ENCODE data around the gene IKZF3.
"Not testable (repeated sequence)": the region's sequence is repeated elsewhere in the genome, so short reads cannot be mapped to it uniquely, and the experiment has no call there.

Gene IKZF3

GRCh38 chr17:39767147-39767546 lies 97.0 kb downstream of the IKZF3 start:
- peak overlapping the region; percentile 93 for H3K4me3 Mint-ChIP-seq
- no peaks in the 10 kb centered on the region for H3K27me3 Mint-ChIP-seq
- DNase-seq (ENCODE audit: low spot score in 2 of 2) = no peak

GRCh38 chr17:39765766-39766165 lies 98.3 kb downstream of the IKZF3 start:
- H3K36me3 Mint-ChIP-seq (ENCODE audit: insufficient read depth) = peaks cover 87% of the 10 kb centered on the region
- H3K27ac Mint-ChIP-seq (ENCODE audit: low read depth) = peak overlapping the region; percentile 62
- peaks cover 72% of the 10 kb centered on the region for H3K4me1 Mint-ChIP-seq
- DNase-seq (ENCODE audit: low spot score in 2 of 2) = no peak
- no peaks in the 10 kb centered on the region for H3K27me3 Mint-ChIP-seq
- no peak for ATAC-seq (replicated peaks; ENCODE audit: extremely low read depth, poor library complexity, severe bottlenecking)
- no peaks in the 10 kb centered on the region for H3K9me3 Mint-ChIP-seq
- H3K4me3 Mint-ChIP-seq = peak overlapping the region; percentile 93

More at GRCh38 chr17:39767147-39767546, 97.0 kb downstream of the IKZF3 start:
- no peaks in the 10 kb centered on the region for H3K9me3 Mint-ChIP-seq
- peaks cover 81% of the 10 kb centered on the region for H3K4me1 Mint-ChIP-seq
- peak overlapping the region; percentile 87 for H3K27ac Mint-ChIP-seq (ENCODE audit: low read depth)
- H3K36me3 Mint-ChIP-seq (ENCODE audit: insufficient read depth) = peaks cover 83% of the 10 kb centered on the region
- no peak for ATAC-seq (replicated peaks; ENCODE audit: extremely low read depth, poor library complexity, severe bottlenecking)

GRCh38 chr17:39765175-39765574 lies 98.9 kb downstream of the IKZF3 start:
- DNase-seq (ENCODE audit: low spot score in 2 of 2) (no peak), ATAC-seq (replicated peaks; ENCODE audit: extremely low read depth, poor library complexity, severe bottlenecking) (no peak)
- peaks cover 67% of the 10 kb centered on the region for H3K4me1 Mint-ChIP-seq
- H3K36me3 Mint-ChIP-seq (ENCODE audit: insufficient read depth) = peaks cover 88% of the 10 kb centered on the region
- H3K4me3 Mint-ChIP-seq = peak overlapping the region; percentile 93
- no peaks in the 10 kb centered on the region for H3K27me3 Mint-ChIP-seq
- H3K27ac Mint-ChIP-seq (ENCODE audit: low read depth) = peak overlapping the region; percentile 62
- H3K9me3 Mint-ChIP-seq = no peaks in the 10 kb centered on the region

- H3K9me3 Mint-ChIP-seq; H3K27me3 Mint-ChIP-seq; DNase-seq (ENCODE audit: low spot score in 2 of 2); H3K27ac Mint-ChIP-seq (ENCODE audit: low read depth); H3K4me3 Mint-ChIP-seq; ATAC-seq (replicated peaks; ENCODE audit: extremely low read depth, poor library complexity, severe bottlenecking): not testable (repeated sequence)
- Mint-ChIP-seq H3K4me1 (peaks cover 63% of the 10 kb centered on the region), H3K36me3 (ENCODE audit: insufficient read depth) (peaks cover 81% of the 10 kb centered on the region)
Measured at GRCh38 chr17:39764171-39764570, 99.9 kb downstream of the IKZF3 start.

- H3K4me1 Mint-ChIP-seq = peaks cover 64% of the 10 kb centered on the region
- no peak overlapping the region for H3K4me3 Mint-ChIP-seq
- peaks cover 79% of the 10 kb centered on the region for H3K36me3 Mint-ChIP-seq (ENCODE audit: insufficient read depth)
- H3K27me3 Mint-ChIP-seq = no peaks in the 10 kb centered on the region
- ATAC-seq (replicated peaks; ENCODE audit: extremely low read depth, poor library complexity, severe bottlenecking) (no peak), DNase-seq (ENCODE audit: low spot score in 2 of 2) (no peak)
- H3K27ac Mint-ChIP-seq (ENCODE audit: low read depth) = no peak overlapping the region
- H3K9me3 Mint-ChIP-seq = no peaks in the 10 kb centered on the region
Measured at GRCh38 chr17:39763051-39763820, 100.9 kb downstream of the IKZF3 start.

- peaks cover 64% of the 10 kb centered on the region for H3K4me1 Mint-ChIP-seq
- peaks cover 69% of the 10 kb centered on the region for H3K36me3 Mint-ChIP-seq (ENCODE audit: insufficient read depth)
Measured at GRCh38 chr17:39761861-39762496, 102.1 kb downstream of the IKZF3 start.

GRCh38 chr17:39759204-39759603 lies 104.9 kb downstream of the IKZF3 start:
- Mint-ChIP-seq H3K27me3 (no peaks in the 10 kb centered on the region), H3K4me3 (peak overlapping the region; percentile 65), H3K27ac (ENCODE audit: low read depth) (peak overlapping the region; percentile 89), H3K4me1 (peaks cover 60% of the 10 kb centered on the region), H3K36me3 (ENCODE audit: insufficient read depth) (peaks cover 50% of the 10 kb centered on the region), H3K9me3 (no peaks in the 10 kb centered on the region)
- no peak for ATAC-seq (replicated peaks; ENCODE audit: extremely low read depth, poor library complexity, severe bottlenecking)
- no peak for DNase-seq (ENCODE audit: low spot score in 2 of 2)

More at GRCh38 chr17:39761861-39762496, 102.1 kb downstream of the IKZF3 start:
- H3K27ac Mint-ChIP-seq (ENCODE audit: low read depth) = no peak overlapping the region
- H3K9me3 Mint-ChIP-seq = no peaks in the 10 kb centered on the region
- H3K27me3 Mint-ChIP-seq = no peaks in the 10 kb centered on the region
- peak overlapping the region; percentile 4 for H3K4me3 Mint-ChIP-seq
- DNase-seq (ENCODE audit: low spot score in 2 of 2) = no peak
- ATAC-seq (replicated peaks; ENCODE audit: extremely low read depth, poor library complexity, severe bottlenecking) = no peak

- DNase-seq (ENCODE audit: low spot score in 2 of 2) (peak in 1 of 2 donors; percentile 52), ATAC-seq (replicated peaks; ENCODE audit: extremely low read depth, poor library complexity, severe bottlenecking) (peak; percentile 5)
- peaks cover 45% of the 10 kb centered on the region for H3K36me3 Mint-ChIP-seq (ENCODE audit: insufficient read depth)
- H3K27me3 Mint-ChIP-seq = no peaks in the 10 kb centered on the region
- H3K4me3 Mint-ChIP-seq = peak overlapping the region; percentile 65
- peak overlapping the region; percentile 89 for H3K27ac Mint-ChIP-seq (ENCODE audit: low read depth)
- H3K9me3 Mint-ChIP-seq = no peaks in the 10 kb centered on the region
- H3K4me1 Mint-ChIP-seq = peaks cover 65% of the 10 kb centered on the region
Measured at GRCh38 chr17:39757931-39758873, 105.9 kb downstream of the IKZF3 start.

GRCh38 chr17:39757176-39757662 lies 106.9 kb downstream of the IKZF3 start:
- Mint-ChIP-seq H3K4me3 (peak overlapping the region; percentile 65), H3K9me3 (no peaks in the 10 kb centered on the region), H3K27me3 (no peaks in the 10 kb centered on the region), H3K27ac (ENCODE audit: low read depth) (peak overlapping the region; percentile 89), H3K36me3 (ENCODE audit: insufficient read depth) (peaks cover 37% of the 10 kb centered on the region), H3K4me1 (peaks cover 67% of the 10 kb centered on the region)
- ATAC-seq (replicated peaks; ENCODE audit: extremely low read depth, poor library complexity, severe bottlenecking) (no peak), DNase-seq (ENCODE audit: low spot score in 2 of 2) (no peak)

- no peaks in the 10 kb centered on the region for H3K27me3 Mint-ChIP-seq
- peaks cover 30% of the 10 kb centered on the region for H3K36me3 Mint-ChIP-seq (ENCODE audit: insufficient read depth)
- ATAC-seq (replicated peaks; ENCODE audit: extremely low read depth, poor library complexity, severe bottlenecking) (no peak), DNase-seq (ENCODE audit: low spot score in 2 of 2) (no peak)
- H3K9me3 Mint-ChIP-seq = no peaks in the 10 kb centered on the region
- H3K27ac Mint-ChIP-seq (ENCODE audit: low read depth) = peak overlapping the region; percentile 89
- H3K4me3 Mint-ChIP-seq = peak overlapping the region; percentile 65
- peaks cover 70% of the 10 kb centered on the region for H3K4me1 Mint-ChIP-seq
Measured at GRCh38 chr17:39756380-39757079, 107.6 kb downstream of the IKZF3 start.

- H3K27ac Mint-ChIP-seq (ENCODE audit: low read depth) = peak overlapping the region; percentile 89
- DNase-seq (ENCODE audit: low spot score in 2 of 2) = peak in 1 of 2 donors; percentile 60
- H3K27me3 Mint-ChIP-seq = no peaks in the 10 kb centered on the region
- peaks cover 24% of the 10 kb centered on the region for H3K36me3 Mint-ChIP-seq (ENCODE audit: insufficient read depth)
- ATAC-seq (replicated peaks; ENCODE audit: extremely low read depth, poor library complexity, severe bottlenecking) = peak; percentile 25
- peaks cover 66% of the 10 kb centered on the region for H3K4me1 Mint-ChIP-seq
- peak overlapping the region; percentile 65 for H3K4me3 Mint-ChIP-seq
- H3K9me3 Mint-ChIP-seq = no peaks in the 10 kb centered on the region
Measured at GRCh38 chr17:39755554-39756379, 108.3 kb downstream of the IKZF3 start.

All from central memory CD8-positive, alpha-beta T cell (primary cell).